GM10248 (cell line): ENCODE results near the gene PYGM.

Experiments used
- CTCF ChIA-PET: fragments of 300-600 bp; sonication (Branson Sonifier 250); formaldehyde crosslinking; extraction: SDS; loops from one replicate; lab custom pipeline; 2021; ENCODE audit warnings: antibody characterized with exemption; lab: Yijun Ruan, JAX
- POLR2A ChIA-PET: fragments of 350-650 bp; sonication (Branson Sonifier 250); formaldehyde crosslinking; extraction: SDS; loops from one replicate; lab custom pipeline; 2020; ENCODE audit warnings: antibody characterized with exemption; lab: Yijun Ruan, JAX
- DNase-seq: peaks from one replicate; pipeline ENCODE4 v3.0.0; 2012; ENCODE audit errors: extremely low spot score
- TF ChIP-seq, protein P1 (sequence below): IDR thresholded peaks from 2 replicates; pipeline ENCODE4 v1.5.1; 2012; ENCODE audit warnings: mild to moderate bottlenecking, low read depth; ENCODE audit errors: extremely low read depth, missing control alignments, control extremely low read depth

PYGM gene

DNA sequence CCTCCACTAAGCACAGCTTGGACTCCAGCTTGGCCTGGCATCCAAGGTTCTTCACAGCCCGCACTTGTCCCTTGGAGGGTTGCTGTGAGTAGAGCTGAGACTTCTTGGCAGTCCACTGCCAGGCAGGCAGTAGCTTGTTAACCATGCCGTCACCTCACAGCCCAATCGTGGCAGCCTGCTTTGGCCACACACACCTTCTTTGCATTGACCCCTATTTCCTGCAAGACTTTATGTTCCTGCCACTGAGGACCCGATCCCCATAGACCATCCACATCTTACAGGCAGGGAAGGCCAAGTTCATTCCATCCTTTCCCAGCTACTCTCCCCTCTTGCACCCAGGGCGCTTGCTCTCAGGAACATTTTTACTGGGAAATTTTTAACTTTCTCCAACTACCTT, 2.5 kb upstream of the PYGM start:
- TF ChIP-seq, protein P1, sequence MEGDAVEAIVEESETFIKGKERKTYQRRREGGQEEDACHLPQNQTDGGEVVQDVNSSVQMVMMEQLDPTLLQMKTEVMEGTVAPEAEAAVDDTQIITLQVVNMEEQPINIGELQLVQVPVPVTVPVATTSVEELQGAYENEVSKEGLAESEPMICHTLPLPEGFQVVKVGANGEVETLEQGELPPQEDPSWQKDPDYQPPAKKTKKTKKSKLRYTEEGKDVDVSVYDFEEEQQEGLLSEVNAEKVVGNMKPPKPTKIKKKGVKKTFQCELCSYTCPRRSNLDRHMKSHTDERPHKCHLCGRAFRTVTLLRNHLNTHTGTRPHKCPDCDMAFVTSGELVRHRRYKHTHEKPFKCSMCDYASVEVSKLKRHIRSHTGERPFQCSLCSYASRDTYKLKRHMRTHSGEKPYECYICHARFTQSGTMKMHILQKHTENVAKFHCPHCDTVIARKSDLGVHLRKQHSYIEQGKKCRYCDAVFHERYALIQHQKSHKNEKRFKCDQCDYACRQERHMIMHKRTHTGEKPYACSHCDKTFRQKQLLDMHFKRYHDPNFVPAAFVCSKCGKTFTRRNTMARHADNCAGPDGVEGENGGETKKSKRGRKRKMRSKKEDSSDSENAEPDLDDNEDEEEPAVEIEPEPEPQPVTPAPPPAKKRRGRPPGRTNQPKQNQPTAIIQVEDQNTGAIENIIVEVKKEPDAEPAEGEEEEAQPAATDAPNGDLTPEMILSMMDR, result no peak
- ChIA-PET POLR2A (interaction anchor here (0.9 kb wide), 1 partner anchor 16 kb away, joined by 3 read pairs; the partner anchor contains the start of gene SF1), CTCF (interaction anchor here (0.9 to 1.0 kb wide), 3 partner anchors 9 to 18 kb away, joined by 3 to 4 read pairs (median 3); partner anchors contain the start of gene RASGRP2)
- peak; percentile 20 for DNase-seq

DNA sequence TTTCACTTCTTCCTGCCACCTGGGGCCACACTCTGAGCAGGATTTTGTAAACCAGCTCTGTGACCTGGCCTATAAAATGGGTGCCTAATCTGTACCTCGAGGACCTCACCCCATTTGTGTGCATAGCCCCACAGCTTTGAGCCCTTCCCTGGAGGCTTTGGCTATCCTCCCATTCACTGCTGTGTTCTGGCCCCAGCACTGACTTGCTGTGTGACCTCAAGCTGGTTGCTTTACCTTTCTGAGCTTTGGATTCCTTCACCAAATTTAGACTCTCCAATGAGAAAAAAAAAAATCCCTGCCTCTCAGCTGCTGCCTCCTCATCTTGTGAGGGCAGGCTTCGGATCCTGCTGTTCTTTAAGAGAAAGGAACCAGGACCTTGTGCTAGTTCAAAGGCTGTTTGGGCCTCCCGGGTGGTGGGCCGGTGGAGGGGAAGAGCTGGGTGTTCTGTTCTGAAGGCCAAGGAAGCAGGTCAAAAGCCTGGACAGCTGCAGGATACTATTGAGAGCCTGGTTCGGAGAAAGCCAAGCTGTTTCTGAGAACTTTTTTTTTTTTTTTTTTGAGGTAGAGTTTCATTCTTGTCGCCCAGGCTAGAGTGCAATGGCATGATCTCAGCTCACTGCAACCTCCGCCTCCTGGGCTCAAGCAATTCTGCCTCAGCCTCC, 1.1 kb upstream of the PYGM start:
- CTCF ChIA-PET, result interaction anchor here (1.6 to 2.0 kb wide), 2 partner anchors 11 to 18 kb away, joined by 3 to 7 read pairs; partner anchors contain the start of gene SF1

DNA sequence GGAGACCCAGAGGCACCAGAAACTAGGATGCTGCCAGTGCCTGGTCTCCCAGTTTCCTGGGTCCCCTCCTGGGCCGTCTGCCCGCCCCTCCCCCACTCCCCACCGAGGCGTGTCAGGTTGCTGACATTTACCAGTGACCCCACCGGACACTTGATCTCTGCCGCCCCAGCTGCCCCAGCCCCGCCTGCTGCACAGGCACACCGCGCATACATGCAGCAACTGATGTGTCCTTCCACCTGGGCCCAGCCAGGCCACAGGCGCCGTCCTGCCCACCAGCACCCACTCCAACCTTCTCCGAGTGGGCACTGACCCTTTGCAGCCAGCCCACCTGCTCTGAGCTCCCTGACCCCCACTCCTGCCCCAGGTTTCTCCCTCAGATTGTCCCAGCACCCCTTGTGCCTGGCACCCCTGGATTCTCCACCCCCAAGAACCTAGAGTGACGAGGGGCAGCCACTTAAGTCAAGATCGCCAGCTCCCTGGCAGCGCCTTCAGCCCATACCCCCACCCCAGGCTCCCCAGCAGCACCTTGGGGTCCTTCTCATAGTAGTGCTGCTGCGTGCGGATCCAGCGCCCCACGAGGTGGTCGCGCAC, 548 bp downstream of the PYGM start:
- TF ChIP-seq, protein P1, result no peak
- ChIA-PET CTCF (interaction anchor here (0.9 to 2.0 kb wide), 5 partner anchors 8 to 23 kb away, joined by 3 to 9 read pairs (median 3); partner anchors contain the start of gene SF1), POLR2A (interaction anchor here (0.6 to 2.0 kb wide), 2 partner anchors 15 to 19 kb away, joined by 4 read pairs; partner anchors contain the start of gene SF1)
- peak; percentile 10 for DNase-seq

More for the DNA sequence above, 1.1 kb upstream of the PYGM start:
- TF ChIP-seq, protein P1, result no peak
- POLR2A ChIA-PET, result interaction anchor here (0.6 to 2.0 kb wide), 8 partner anchors 10 to 1156 kb away, joined by 3 to 6 read pairs (median 4); partner anchors contain the start of gene SF1
- DNase-seq, result peak; percentile 8

DNA sequence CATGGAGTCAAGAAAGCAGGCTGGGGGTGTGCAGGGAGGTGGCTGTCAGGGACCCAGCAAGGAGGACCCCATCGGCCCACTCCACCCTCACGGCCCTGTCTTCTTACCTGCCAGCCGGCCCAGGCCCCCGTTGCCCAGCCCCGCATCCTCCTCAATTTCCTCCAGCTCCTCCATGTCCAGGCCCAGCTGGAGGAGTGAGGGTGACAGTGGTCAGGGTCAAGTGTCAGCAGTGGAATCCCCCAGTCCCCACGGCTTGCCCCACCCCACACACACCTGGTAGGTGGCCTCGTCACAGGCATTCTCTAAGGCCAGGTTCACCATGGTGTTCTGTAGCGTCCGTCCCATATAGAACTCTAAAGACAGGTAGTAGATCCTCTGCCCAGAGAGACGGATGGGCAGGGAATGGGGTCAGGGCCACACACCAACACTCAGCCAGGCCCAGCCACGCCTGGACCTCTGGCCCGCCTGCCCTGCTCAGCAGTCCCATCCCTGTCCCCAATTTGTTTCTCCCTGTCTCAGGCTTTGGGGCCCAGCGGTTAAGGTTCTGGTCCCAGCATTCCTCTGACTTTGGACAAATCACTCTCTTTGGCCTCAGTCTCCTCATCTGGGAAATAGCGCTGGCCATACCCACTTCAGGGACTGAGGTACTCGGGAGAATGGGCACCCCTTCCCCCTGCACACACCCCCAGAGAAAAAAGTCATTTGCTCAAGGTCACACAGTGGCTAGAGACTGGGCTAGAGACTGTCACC, 1.3 kb downstream of the PYGM start:
- POLR2A ChIA-PET, result interaction anchor here (0.9 kb wide), 1 partner anchor 13 kb away, joined by 3 read pairs; no protein-coding TSS in a partner anchor
- DNase-seq, result peak; percentile 22
- CTCF ChIA-PET, result interaction anchor here (0.9 to 1.8 kb wide), 4 partner anchors 9 to 14 kb away, joined by 3 to 9 read pairs (median 3); partner anchors contain the start of gene RASGRP2
- TF ChIP-seq, protein P1, result no peak

DNA sequence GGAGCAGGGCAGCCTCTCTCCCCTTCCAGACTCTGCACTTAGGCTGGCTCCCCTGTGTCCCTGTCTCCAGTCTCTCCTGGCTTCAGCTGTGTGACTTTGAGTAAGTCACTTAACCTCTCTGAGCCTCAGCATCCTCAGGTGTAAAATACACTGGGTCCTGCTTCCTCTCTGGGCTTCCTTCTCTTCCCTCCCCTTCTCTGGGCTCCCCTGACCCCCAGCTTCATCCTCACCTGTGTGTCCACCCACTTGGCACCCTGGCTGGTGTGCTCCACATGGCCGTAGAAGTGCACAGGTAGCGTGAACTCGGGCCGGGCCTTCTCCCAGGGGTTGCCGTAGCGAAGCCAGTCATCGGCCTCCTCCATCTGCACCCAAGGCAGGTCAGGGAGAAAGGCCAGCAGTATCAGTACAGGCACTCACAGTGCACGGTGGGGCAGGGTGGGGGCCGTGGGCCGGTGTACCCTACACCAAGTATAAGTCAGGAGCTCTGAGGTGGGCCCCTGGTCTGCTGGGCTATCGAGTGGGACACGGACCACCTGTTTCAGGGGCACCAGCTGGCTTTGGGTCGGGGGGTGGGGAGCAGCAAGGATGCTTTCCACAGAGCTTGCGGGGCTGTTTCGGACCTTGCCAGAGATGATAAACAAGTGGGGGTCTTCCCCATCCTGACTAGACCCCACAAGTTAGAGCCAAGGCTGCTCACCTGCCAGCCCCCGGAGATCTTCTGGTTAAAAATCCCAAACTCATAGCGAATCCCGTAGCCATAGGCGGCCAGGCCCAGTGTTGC, 2.0 kb downstream of the PYGM start:
- peak; percentile 11 for DNase-seq
- ChIA-PET POLR2A (interaction anchor here (0.9 kb wide), 1 partner anchor 13 kb away, joined by 3 read pairs; no protein-coding TSS in a partner anchor), CTCF (interaction anchor here (0.9 to 1.6 kb wide), 3 partner anchors 10 to 15 kb away, joined by 3 read pairs; partner anchors contain the start of gene RASGRP2)
- TF ChIP-seq, protein P1, result no peak
